ENCODE results near the gene CAPN3.
"Not testable (repeated sequence)": the region's sequence is repeated elsewhere in the genome, so short reads cannot be mapped to it uniquely, and the experiment has no call there.

The CAPN3 gene

GRCh38 chr15:42359249-42359648 is at the start of gene CAPN3:
TSS of gene CAPN3 (plus strand) at chr15:42359501. CDS start at chr15:42359806, 305 bp downstream.
- DNase-seq: no peak

- DNase-seq: no peak
These were observed 45.8 kb upstream of the CAPN3 start for GRCh38 chr15:42313463-42313862.

- no peak for DNase-seq
These were observed 44.5 kb upstream of the CAPN3 start for GRCh38 chr15:42314818-42315217.

- no peak for DNase-seq
These were observed 43.8 kb upstream of the CAPN3 start for GRCh38 chr15:42315521-42315920.

- not testable (repeated sequence) for DNase-seq
These were observed 43.0 kb upstream of the CAPN3 start for GRCh38 chr15:42316282-42316805.

GRCh38 chr15:42319206-42319605 is 40.1 kb upstream of the CAPN3 start:
- no peak for DNase-seq

GRCh38 chr15:42324308-42324707 is 35.0 kb upstream of the CAPN3 start:
- no peak for DNase-seq

GRCh38 chr15:42329161-42329560 is 30.1 kb upstream of the CAPN3 start:
- no peak for DNase-seq

GRCh38 chr15:42329992-42330391 is 29.3 kb upstream of the CAPN3 start:
- no peak for DNase-seq

GRCh38 chr15:42331235-42331634 is 28.1 kb upstream of the CAPN3 start:
- no peak for DNase-seq

- DNase-seq: no peak
These were observed 27.0 kb upstream of the CAPN3 start for GRCh38 chr15:42332331-42332730.

GRCh38 chr15:42335074-42335473 is 24.2 kb upstream of the CAPN3 start:
- no peak for DNase-seq

GRCh38 chr15:42336650-42337049 is 22.7 kb upstream of the CAPN3 start:
- not testable (repeated sequence) for DNase-seq

- not testable (repeated sequence) for DNase-seq
These were observed 22.2 kb upstream of the CAPN3 start for GRCh38 chr15:42337104-42337503.

GRCh38 chr15:42338500-42338899 is 20.8 kb upstream of the CAPN3 start:
- no peak for DNase-seq

- no peak for DNase-seq
These were observed 15.6 kb upstream of the CAPN3 start for GRCh38 chr15:42343596-42344232.

GRCh38 chr15:42344763-42345162 is 14.5 kb upstream of the CAPN3 start:
- DNase-seq: no peak

- no peak for DNase-seq
These were observed 13.8 kb upstream of the CAPN3 start for GRCh38 chr15:42345504-42345903.

- DNase-seq: no peak
These were observed 11.2 kb upstream of the CAPN3 start for GRCh38 chr15:42348083-42348482.

- no peak for DNase-seq
These were observed 10.1 kb upstream of the CAPN3 start for GRCh38 chr15:42349186-42349585.

- no peak for DNase-seq
These were observed 6.9 kb upstream of the CAPN3 start for GRCh38 chr15:42352401-42352800.

- DNase-seq: no peak
These were observed 6.2 kb upstream of the CAPN3 start for GRCh38 chr15:42353061-42353460.

GRCh38 chr15:42354824-42355223 is 4.5 kb upstream of the CAPN3 start:
- no peak for DNase-seq

GRCh38 chr15:42355291-42355690 is 4.0 kb upstream of the CAPN3 start:
- no peak for DNase-seq

- DNase-seq: no peak
These were observed 2.5 kb upstream of the CAPN3 start for GRCh38 chr15:42356851-42357250.
